H9 (cell line): ENCODE data around the gene STARD4. TPM values are rescaled to one million over a fixed set of nuclear protein-coding genes. Genes with fewer than 3 reads are reported as not detected.

ENCODE experiments used
- DNase-seq: peaks from one replicate; pipeline ENCODE4 v3.0.0-alpha.2; 2017
- H2AFZ ChIP-seq: one replicate; pipeline ENCODE4 v1.6.1; 2013; ENCODE audit warnings: mild to moderate bottlenecking, low read length, control low read depth, moderate library complexity
- H2AK5ac ChIP-seq: 2 replicates; pipeline ENCODE4 v1.6.1; 2013; ENCODE audit warnings: low read length, control low read depth, mixed read lengths; ENCODE audit not compliant: insufficient read length
- H2BK120ac ChIP-seq: one replicate; pipeline ENCODE4 v1.6.1; 2013; ENCODE audit warnings: low read depth, mild to moderate bottlenecking, low read length, control low read depth, inconsistent platforms; ENCODE audit not compliant: poor library complexity, severe bottlenecking
- H2BK12ac ChIP-seq: 2 replicates; pipeline ENCODE4 v1.6.1; 2013; ENCODE audit warnings: low read length, control low read depth, mixed read lengths, low read depth; ENCODE audit not compliant: insufficient read length
- H2BK15ac ChIP-seq: 2 replicates; pipeline ENCODE4 v1.6.1; 2013; ENCODE audit warnings: low read depth, low read length, control low read depth
- H2BK20ac ChIP-seq: one replicate; pipeline ENCODE4 v1.6.1; 2013; ENCODE audit warnings: low read depth, mild to moderate bottlenecking, low read length, control low read depth, inconsistent platforms; ENCODE audit not compliant: poor library complexity, severe bottlenecking
- H2BK5ac ChIP-seq: 2 replicates; pipeline ENCODE4 v1.6.1; 2013; ENCODE audit warnings: low read length, control low read depth, mixed read lengths; ENCODE audit not compliant: insufficient read length
- H3K14ac ChIP-seq: 2 replicates; pipeline ENCODE4 v1.6.1; 2013; ENCODE audit warnings: low read length, control low read depth; ENCODE audit not compliant: insufficient read depth
- H3K18ac ChIP-seq: 2 replicates; pipeline ENCODE4 v1.6.1; 2013; ENCODE audit warnings: low read depth, mild to moderate bottlenecking, mixed read lengths, low read length, control low read depth; ENCODE audit not compliant: insufficient read length
- H3K23ac ChIP-seq: 2 replicates; pipeline ENCODE4 v1.6.1; 2013; ENCODE audit warnings: low read length, control low read depth, mixed read lengths, low read depth; ENCODE audit not compliant: insufficient read length
- H3K23me2 ChIP-seq: 2 replicates; pipeline ENCODE4 v1.6.1; 2013; ENCODE audit warnings: low read depth, mild to moderate bottlenecking, mixed read lengths, low read length, control low read depth; ENCODE audit not compliant: insufficient read length, poor library complexity, severe bottlenecking
- H3K27ac ChIP-seq: 2 replicates; pipeline ENCODE4 v1.5.1; 2013; ENCODE audit warnings: low read length, control low read depth, mixed read lengths, low read depth; ENCODE audit not compliant: insufficient read length
- H3K27me3 ChIP-seq: 2 replicates; pipeline ENCODE4 v1.6.1; 2013; ENCODE audit warnings: low read length, control low read depth, inconsistent platforms; ENCODE audit not compliant: insufficient read depth
- H3K4ac ChIP-seq: 2 replicates; pipeline ENCODE4 v1.6.1; 2013; ENCODE audit warnings: low read depth, mild to moderate bottlenecking, control low read depth, inconsistent platforms, low read length, moderate library complexity
- H3K4me1 ChIP-seq: 2 replicates; pipeline ENCODE4 v1.6.1; 2013; ENCODE audit warnings: low read length, control low read depth, inconsistent platforms; ENCODE audit not compliant: insufficient read depth
- H3K4me2 ChIP-seq: 2 replicates; pipeline ENCODE4 v1.6.1; 2013; ENCODE audit warnings: low read length, control low read depth, mixed read lengths; ENCODE audit not compliant: insufficient read length, insufficient read depth
- H3K56ac ChIP-seq: 2 replicates; pipeline ENCODE4 v1.6.1; 2013; ENCODE audit warnings: low read depth, mild to moderate bottlenecking, mixed read lengths, low read length, control low read depth; ENCODE audit not compliant: insufficient read length
- H3K79me1 ChIP-seq: 2 replicates; pipeline ENCODE4 v1.6.1; 2013; ENCODE audit warnings: low read depth, mild to moderate bottlenecking, moderate library complexity, low read length, control low read depth, inconsistent platforms; ENCODE audit not compliant: insufficient read depth, poor library complexity, severe bottlenecking
- H3K79me2 ChIP-seq: 2 replicates; pipeline ENCODE4 v1.6.1; 2013; ENCODE audit warnings: low read length, control low read depth, inconsistent platforms; ENCODE audit not compliant: insufficient read depth
- H3K9ac ChIP-seq: 2 replicates; pipeline ENCODE4 v1.6.1; 2013; ENCODE audit warnings: low read length, control low read depth, mixed read lengths; ENCODE audit not compliant: insufficient read length; ENCODE audit errors: extremely low read depth
- H3K9me3 ChIP-seq: one replicate; pipeline ENCODE4 v1.6.1; 2013; ENCODE audit warnings: low read depth, low read length, inconsistent platforms; ENCODE audit not compliant: control insufficient read depth
- H3T11ph ChIP-seq: one replicate; pipeline ENCODE4 v1.6.1; 2013; ENCODE audit warnings: mild to moderate bottlenecking, low read length, control low read depth, inconsistent platforms
- H4K20me1 ChIP-seq: one replicate; pipeline ENCODE4 v1.6.1; 2013; ENCODE audit not compliant: control insufficient read depth, insufficient read length, insufficient read depth
- H4K5ac ChIP-seq: 2 replicates; pipeline ENCODE4 v1.6.1; 2013; ENCODE audit warnings: low read depth, mild to moderate bottlenecking, mixed read lengths, low read length, control low read depth; ENCODE audit not compliant: insufficient read length
- H4K8ac ChIP-seq: replicated peaks from 2 replicates; pipeline ENCODE4 v1.6.1; 2013; ENCODE audit warnings: low read length, control low read depth, mixed read lengths, low read depth; ENCODE audit not compliant: insufficient read length
- H4K91ac ChIP-seq: 2 replicates; pipeline ENCODE4 v1.6.1; 2013; ENCODE audit warnings: low read depth, mild to moderate bottlenecking, moderate library complexity, mixed read lengths, low read length, control low read depth; ENCODE audit not compliant: insufficient read length
- H3K27ac Mint-ChIP-seq, 3 experiments: 2 replicates in 2 of 3; 3 replicates in 1 of 3; pipeline ENCODE4 v1.8.0; 2020 to 2021; ENCODE audit warnings: mixed read lengths in 3 of 3, mild to moderate bottlenecking in 1 of 3, moderate library complexity in 1 of 3
- H3K27me3 Mint-ChIP-seq: 2 replicates; pipeline ENCODE4 v1.8.0; 2021; ENCODE audit warnings: low read depth, mild to moderate bottlenecking, moderate library complexity, mixed read lengths
- H3K36me3 Mint-ChIP-seq, 3 experiments: 2 replicates in 2 of 3; 3 replicates in 1 of 3; pipeline ENCODE4 v1.8.0; 2020 to 2021; ENCODE audit warnings: low read depth in 3 of 3, mixed read lengths in 3 of 3; ENCODE audit not compliant: insufficient read depth in 1 of 3
- H3K4me1 Mint-ChIP-seq, 2 experiments: 2 replicates each; pipeline ENCODE4 v1.8.0; 2020; ENCODE audit warnings: mixed read lengths in 2 of 2
- H3K4me3 Mint-ChIP-seq, 2 experiments: 2 replicates in 1 of 2; 3 replicates in 1 of 2; pipeline ENCODE4 v1.8.0; 2020 to 2021; ENCODE audit warnings: mild to moderate bottlenecking in 2 of 2, mixed read lengths in 2 of 2, moderate library complexity in 1 of 2
- H3K9me3 Mint-ChIP-seq, 2 experiments: 2 replicates in 1 of 2; 3 replicates in 1 of 2; pipeline ENCODE4 v1.8.0; 2020; ENCODE audit warnings: mild to moderate bottlenecking in 2 of 2, mixed read lengths in 2 of 2, moderate library complexity in 1 of 2
- WGBS: extraction: QIAGEN DNeasy Blood & Tissue Kit; methylation state at CpG from one replicate; pipeline ENCODE4 v1.1.7; 2013; ENCODE audit warnings: missing lambda C conversion rate, low lambda C conversion rate, mixed read lengths; ENCODE audit not compliant: insufficient read length; ENCODE audit errors: extremely low coverage; 5-methylcytosine and 5-hydroxymethylcytosine counted together
- total RNA-seq: library from RNA; stranded (reverse); gene quantifications from 2 replicates; pipeline ENCODE4 v1.2.1, GENCODE V29; 2021
- TF ChIP-seq, protein P1 (sequence below): fragments of 200-600 bp; sonication (generic); conservative IDR thresholded peaks from 3 replicates; pipeline ENCODE4 v1.8.0; 2021; ENCODE audit warnings: antibody characterized with exemption, mild to moderate bottlenecking

Gene STARD4
- total RNA-seq, 1 experiment from 2014 or later, result 28.7 TPM

DNA sequence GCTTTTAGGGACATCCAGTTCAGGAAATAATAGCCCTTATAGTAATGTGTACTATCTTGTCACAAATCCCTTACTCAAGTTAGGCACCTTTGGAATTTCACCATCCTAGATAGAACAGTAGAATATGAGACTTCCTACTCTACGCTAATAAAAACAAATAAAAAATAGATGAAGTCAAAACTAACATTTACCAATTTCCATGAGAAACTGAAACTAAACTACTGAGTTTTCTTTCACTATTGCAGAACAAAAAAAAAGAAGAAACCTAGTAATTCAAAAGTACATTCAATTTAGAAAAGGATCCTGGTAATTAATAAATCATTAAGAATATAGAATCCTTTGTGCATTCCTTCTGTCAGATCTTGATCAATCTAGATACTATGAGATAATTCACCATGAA lies 14.0 kb downstream of the STARD4 start:
- no peak overlapping the region for H2BK15ac ChIP-seq
- no peak overlapping the region for H2AK5ac ChIP-seq
- H3K79me1 ChIP-seq, result peaks cover 4% of the 10 kb centered on the region
- no peak overlapping the region for H3K18ac ChIP-seq
- H4K91ac ChIP-seq, result no peak overlapping the region
- Mint-ChIP-seq H3K27ac (peak overlapping the region in 1 of 3 experiments; percentile 79; a peak in 2 of 7 replicates), H3K27me3 (no peaks in the 10 kb centered on the region), H3K36me3 (peaks cover 16 to 45% (median 45%) of the 10 kb centered on the region in 3 experiments; a peak in 6 of 7 replicates), H3K4me1 (peaks cover 3 to 4% of the 10 kb centered on the region in 2 experiments; a peak in 3 of 4 replicates), H3K9me3 (no peaks in the 10 kb centered on the region), H3K4me3 (no peak overlapping the region)
- H3K27me3 ChIP-seq, result no peaks in the 10 kb centered on the region
- H2BK20ac ChIP-seq, result no peak overlapping the region
- no peak overlapping the region for H3T11ph ChIP-seq
- H3K27ac ChIP-seq, result no peak overlapping the region
- H3K4me2 ChIP-seq, result no peak overlapping the region
- no peak overlapping the region for H3K9ac ChIP-seq
- no peaks in the 10 kb centered on the region for H4K20me1 ChIP-seq
- no peak for DNase-seq
- H3K56ac ChIP-seq, result no peak overlapping the region
- no CpG with 5 or more reads among the region's 1 CpG for WGBS
- H4K5ac ChIP-seq, result no peak overlapping the region
- no peak overlapping the region for H2AFZ ChIP-seq
- H3K14ac ChIP-seq, result no peak overlapping the region
- H2BK5ac ChIP-seq, result no peak overlapping the region
- no peaks in the 10 kb centered on the region for H3K4me1 ChIP-seq
- H3K9me3 ChIP-seq, result no peaks in the 10 kb centered on the region
- H3K4ac ChIP-seq, result no peak overlapping the region
- TF ChIP-seq, protein P1, sequence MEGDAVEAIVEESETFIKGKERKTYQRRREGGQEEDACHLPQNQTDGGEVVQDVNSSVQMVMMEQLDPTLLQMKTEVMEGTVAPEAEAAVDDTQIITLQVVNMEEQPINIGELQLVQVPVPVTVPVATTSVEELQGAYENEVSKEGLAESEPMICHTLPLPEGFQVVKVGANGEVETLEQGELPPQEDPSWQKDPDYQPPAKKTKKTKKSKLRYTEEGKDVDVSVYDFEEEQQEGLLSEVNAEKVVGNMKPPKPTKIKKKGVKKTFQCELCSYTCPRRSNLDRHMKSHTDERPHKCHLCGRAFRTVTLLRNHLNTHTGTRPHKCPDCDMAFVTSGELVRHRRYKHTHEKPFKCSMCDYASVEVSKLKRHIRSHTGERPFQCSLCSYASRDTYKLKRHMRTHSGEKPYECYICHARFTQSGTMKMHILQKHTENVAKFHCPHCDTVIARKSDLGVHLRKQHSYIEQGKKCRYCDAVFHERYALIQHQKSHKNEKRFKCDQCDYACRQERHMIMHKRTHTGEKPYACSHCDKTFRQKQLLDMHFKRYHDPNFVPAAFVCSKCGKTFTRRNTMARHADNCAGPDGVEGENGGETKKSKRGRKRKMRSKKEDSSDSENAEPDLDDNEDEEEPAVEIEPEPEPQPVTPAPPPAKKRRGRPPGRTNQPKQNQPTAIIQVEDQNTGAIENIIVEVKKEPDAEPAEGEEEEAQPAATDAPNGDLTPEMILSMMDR, result no peak
- no peak overlapping the region for H2BK120ac ChIP-seq
- no peak overlapping the region for H4K8ac ChIP-seq
- no peak overlapping the region for H2BK12ac ChIP-seq
- H3K23me2 ChIP-seq, result no peaks in the 10 kb centered on the region
- H3K79me2 ChIP-seq, result no peaks in the 10 kb centered on the region
- H3K23ac ChIP-seq, result no peak overlapping the region
